Activated naive CD4-positive, alpha-beta T cell treated with anti-CD3 and anti-CD28 coated beads for 36 hours (primary cell): ENCODE measurements around the gene TRIM9. TPM values are rescaled to one million over a fixed set of nuclear protein-coding genes. Genes with fewer than 3 reads are reported as not detected.

Source experiments
- CTCF ChIA-PET: fragments of 350-600 bp; sonication (Branson Sonifier 250); formaldehyde crosslinking; loops from one replicate; lab custom pipeline; 2021; ENCODE audit warnings: antibody characterized with exemption; lab: Charles Lee
- DNase-seq: peaks from one replicate; pipeline ENCODE4 v3.0.0-alpha.2; 2020
- H3K27ac Mint-ChIP-seq: one replicate; pipeline ENCODE4 v1.8.0; 2021; ENCODE audit warnings: mild to moderate bottlenecking, mixed read lengths
- H3K27me3 Mint-ChIP-seq: one replicate; pipeline ENCODE4 v1.8.0; 2021; ENCODE audit warnings: low read depth, mixed read lengths
- H3K36me3 Mint-ChIP-seq: one replicate; pipeline ENCODE4 v1.8.0; 2021; ENCODE audit warnings: low read depth, mixed read lengths
- H3K4me1 Mint-ChIP-seq: one replicate; pipeline ENCODE4 v1.8.0; 2021; ENCODE audit warnings: low read depth, mixed read lengths
- H3K4me3 Mint-ChIP-seq: one replicate; pipeline ENCODE4 v1.8.0; 2021; ENCODE audit warnings: mild to moderate bottlenecking, moderate library complexity, mixed read lengths
- H3K9me3 Mint-ChIP-seq: one replicate; pipeline ENCODE4 v1.8.0; 2021; ENCODE audit warnings: mixed read lengths
- intact Hi-C: fragments of 100-400 bp; cut with micrococcal nuclease; formaldehyde crosslinking; loops from one replicate; pipeline ENCODE4 v1.15.1; 2023
- total RNA-seq, 2 experiments: library from RNA; stranded (reverse); gene quantifications; one replicate each; pipeline ENCODE4 v1.2.3, GENCODE V29; 2021

Gene TRIM9
- total RNA-seq, 2 experiments from 2014 or later, result 0.76 to 1.1 TPM

DNA sequence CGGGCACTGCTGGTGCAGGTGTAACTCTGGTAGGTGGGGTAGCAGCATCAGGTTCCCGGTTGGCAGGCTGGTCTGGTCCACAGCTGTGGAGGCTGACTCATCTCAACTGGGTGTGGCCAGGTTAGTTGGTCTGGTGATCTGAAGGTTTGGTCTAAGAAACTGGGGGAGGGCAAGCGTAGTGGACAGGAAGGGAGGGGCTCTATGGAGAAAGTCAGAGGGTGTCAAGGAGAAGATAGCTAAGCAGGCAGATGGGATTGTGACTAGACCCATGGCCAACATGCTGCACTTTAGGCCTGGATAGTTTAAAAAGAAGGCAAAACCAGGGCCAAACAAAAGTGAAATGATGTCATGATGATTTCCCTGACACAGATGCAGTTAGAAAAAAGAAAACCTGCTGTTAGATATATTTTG, 7.9 kb downstream of the TRIM9 start:
- H3K27me3 Mint-ChIP-seq, result no peaks in the 10 kb centered on the region
- CTCF ChIA-PET, result no interaction called here
- no peak for DNase-seq
- no peak overlapping the region for H3K4me3 Mint-ChIP-seq
- no peaks in the 10 kb centered on the region for H3K4me1 Mint-ChIP-seq
- H3K36me3 Mint-ChIP-seq, result no peaks in the 10 kb centered on the region
- no peak overlapping the region for H3K27ac Mint-ChIP-seq
- no peaks in the 10 kb centered on the region for H3K9me3 Mint-ChIP-seq
- intact Hi-C loops, result no loop called here

DNA sequence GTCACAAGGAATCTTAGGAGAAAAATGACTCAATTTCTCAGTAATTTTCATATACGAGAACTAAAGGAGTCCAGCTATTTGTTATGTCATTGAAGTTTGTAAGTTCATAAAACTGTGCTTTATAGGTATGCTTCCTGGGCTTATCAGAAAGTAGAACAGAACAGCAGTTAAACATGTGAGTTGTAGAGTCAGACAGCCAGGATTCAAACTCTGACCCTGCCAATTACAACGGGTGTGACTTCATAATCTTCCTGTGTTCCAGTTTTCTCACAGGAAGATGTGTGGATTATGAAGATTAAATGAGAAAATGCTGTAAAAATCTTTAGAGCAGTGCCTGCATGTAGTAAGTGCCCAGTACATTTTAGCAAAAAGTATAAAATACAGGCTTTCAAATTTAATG, 8.9 kb downstream of the TRIM9 start:
- DNase-seq, result no peak
- CTCF ChIA-PET, result no interaction called here
- Mint-ChIP-seq H3K4me1 (no peaks in the 10 kb centered on the region), H3K27me3 (no peaks in the 10 kb centered on the region), H3K27ac (no peak overlapping the region), H3K36me3 (no peaks in the 10 kb centered on the region), H3K9me3 (no peaks in the 10 kb centered on the region), H3K4me3 (no peak overlapping the region)
- intact Hi-C loops, result no loop called here

DNA sequence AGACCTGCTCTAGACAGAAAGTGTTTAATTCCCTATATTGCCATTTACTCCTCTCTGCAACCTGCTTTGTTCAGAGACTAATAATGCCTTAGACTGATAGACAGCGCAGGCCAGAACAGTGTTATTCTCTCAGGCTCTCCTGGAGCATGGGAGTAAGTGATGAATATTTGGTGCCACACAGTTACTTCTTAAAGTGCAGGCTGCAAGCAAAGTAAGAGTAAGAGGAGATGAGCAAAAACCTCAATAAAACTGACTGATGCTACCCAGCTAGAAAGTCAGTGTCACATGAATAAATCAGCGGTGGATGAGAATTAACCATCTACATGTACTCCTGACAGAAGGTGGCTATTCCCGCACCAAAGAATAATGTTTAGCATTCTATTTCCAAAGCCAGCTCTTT, 9.9 kb downstream of the TRIM9 start:
- H3K36me3 Mint-ChIP-seq, result no peaks in the 10 kb centered on the region
- no peak for DNase-seq
- no peak overlapping the region for H3K4me3 Mint-ChIP-seq
- CTCF ChIA-PET, result interaction anchor here (0.7 to 2.4 kb wide), 2 partner anchors 9 to 418 kb away, joined by 3 to 7 read pairs; partner anchors contain the start of gene TRIM9
- H3K27me3 Mint-ChIP-seq, result no peaks in the 10 kb centered on the region
- no peak overlapping the region for H3K27ac Mint-ChIP-seq
- no peaks in the 10 kb centered on the region for H3K9me3 Mint-ChIP-seq
- no peaks in the 10 kb centered on the region for H3K4me1 Mint-ChIP-seq
- intact Hi-C loops, result no loop called here

DNA sequence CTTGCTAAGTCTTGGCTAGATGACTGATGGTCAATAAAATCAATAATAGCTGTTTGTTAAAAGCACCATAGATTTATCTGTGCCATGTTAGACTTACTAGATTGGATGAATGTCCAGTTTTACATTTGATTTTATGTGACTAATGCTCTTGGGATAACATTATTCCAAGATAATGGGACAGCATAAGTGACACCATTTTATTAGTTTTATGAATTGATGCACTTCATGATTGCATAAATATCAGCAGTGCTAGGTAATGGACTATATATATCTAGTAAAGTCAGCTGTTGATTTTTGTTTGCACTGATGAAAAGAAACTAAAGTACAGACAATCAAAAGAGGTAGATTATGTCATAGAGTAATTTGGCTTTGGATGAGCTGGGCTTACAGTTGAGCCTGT, 10.4 kb downstream of the TRIM9 start:
- Mint-ChIP-seq H3K36me3 (no peaks in the 10 kb centered on the region), H3K27ac (no peak overlapping the region), H3K4me1 (no peaks in the 10 kb centered on the region), H3K4me3 (no peak overlapping the region), H3K27me3 (no peaks in the 10 kb centered on the region), H3K9me3 (no peaks in the 10 kb centered on the region)
- no peak for DNase-seq
- intact Hi-C loops, result no loop called here
- CTCF ChIA-PET, result interaction anchor here (2.4 kb wide), 1 partner anchor 10 kb away, joined by 7 read pairs; the partner anchor contains the start of gene TRIM9

DNA sequence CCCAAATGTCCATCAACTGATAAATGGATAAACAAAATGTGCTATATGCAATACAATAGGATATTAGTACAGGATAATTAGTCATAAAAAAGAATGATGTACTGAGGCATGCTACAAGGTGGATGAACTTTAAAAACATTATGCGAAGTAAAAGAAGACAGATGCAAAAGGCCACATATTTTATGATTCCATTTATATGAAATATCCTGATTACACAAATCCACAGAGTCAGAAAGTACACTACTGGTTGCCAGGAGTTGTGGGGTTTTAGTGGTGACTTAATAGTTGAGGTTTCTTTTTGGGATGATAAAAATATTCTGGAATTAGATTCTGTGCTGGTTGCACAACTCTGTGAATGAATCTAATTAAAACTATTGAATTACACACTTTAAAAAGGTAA, 12.6 kb downstream of the TRIM9 start:
- Mint-ChIP-seq H3K4me3 (no peak overlapping the region), H3K27me3 (no peaks in the 10 kb centered on the region), H3K27ac (no peak overlapping the region), H3K4me1 (no peaks in the 10 kb centered on the region), H3K36me3 (no peaks in the 10 kb centered on the region), H3K9me3 (no peaks in the 10 kb centered on the region)
- no peak for DNase-seq
- CTCF ChIA-PET, result interaction anchor here (0.6 kb wide), 1 partner anchor 196 kb away, joined by 3 read pairs; no protein-coding TSS in a partner anchor
- intact Hi-C loops, result no loop called here

DNA sequence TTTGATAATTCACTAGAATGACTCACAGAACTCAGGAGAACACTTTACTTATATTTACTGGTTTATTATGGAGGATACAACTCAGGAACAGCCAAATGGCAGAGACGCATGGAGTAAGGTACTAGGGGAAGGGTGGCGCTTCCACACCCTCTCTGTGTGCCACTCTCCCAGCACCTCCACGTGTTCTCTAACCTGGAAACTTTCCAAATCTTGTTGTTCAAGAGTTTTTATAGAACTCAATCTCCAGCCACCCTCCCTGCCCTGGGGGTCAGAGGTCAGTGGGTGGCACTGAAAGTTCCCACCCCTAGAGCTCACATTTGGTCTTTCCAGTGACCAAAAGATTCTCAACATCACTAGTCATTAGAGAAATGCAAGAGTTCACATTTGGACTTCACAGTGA, 13.2 kb downstream of the TRIM9 start:
- no peaks in the 10 kb centered on the region for H3K27me3 Mint-ChIP-seq
- H3K36me3 Mint-ChIP-seq, result no peaks in the 10 kb centered on the region
- CTCF ChIA-PET, result interaction anchor here (0.6 kb wide), 1 partner anchor 195 kb away, joined by 3 read pairs; no protein-coding TSS in a partner anchor
- H3K27ac Mint-ChIP-seq, result no peak overlapping the region
- no peak overlapping the region for H3K4me3 Mint-ChIP-seq
- no peaks in the 10 kb centered on the region for H3K4me1 Mint-ChIP-seq
- no peak for DNase-seq
- no peaks in the 10 kb centered on the region for H3K9me3 Mint-ChIP-seq
- intact Hi-C loops, result no loop called here

DNA sequence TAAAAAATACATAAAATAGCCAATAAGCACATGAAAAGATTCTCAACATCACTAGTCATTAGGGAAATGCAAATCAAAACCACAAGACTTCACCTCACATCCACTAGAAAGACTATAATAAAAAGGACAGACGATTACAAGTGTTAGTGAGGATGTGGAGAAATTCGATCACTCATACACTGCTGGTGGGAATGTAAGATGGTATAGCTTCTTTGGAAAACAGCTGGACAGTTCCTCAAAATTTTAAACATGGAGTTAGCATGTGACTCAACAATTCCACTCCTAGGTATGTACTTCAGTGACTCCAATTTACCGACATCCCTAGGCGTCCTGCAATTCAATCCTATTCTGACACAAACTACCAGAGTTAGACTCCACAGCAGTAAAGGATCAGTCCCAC, 13.7 kb downstream of the TRIM9 start:
- CTCF ChIA-PET, result interaction anchor here (0.6 kb wide), 1 partner anchor 596 kb away, joined by 4 read pairs; no protein-coding TSS in a partner anchor
- H3K4me1 Mint-ChIP-seq, result no peaks in the 10 kb centered on the region
- no peak for DNase-seq
- no peaks in the 10 kb centered on the region for H3K27me3 Mint-ChIP-seq
- H3K9me3 Mint-ChIP-seq, result no peaks in the 10 kb centered on the region
- H3K4me3 Mint-ChIP-seq, result no peak overlapping the region
- intact Hi-C loops, result no loop called here
- no peak overlapping the region for H3K27ac Mint-ChIP-seq
- H3K36me3 Mint-ChIP-seq, result no peaks in the 10 kb centered on the region

DNA sequence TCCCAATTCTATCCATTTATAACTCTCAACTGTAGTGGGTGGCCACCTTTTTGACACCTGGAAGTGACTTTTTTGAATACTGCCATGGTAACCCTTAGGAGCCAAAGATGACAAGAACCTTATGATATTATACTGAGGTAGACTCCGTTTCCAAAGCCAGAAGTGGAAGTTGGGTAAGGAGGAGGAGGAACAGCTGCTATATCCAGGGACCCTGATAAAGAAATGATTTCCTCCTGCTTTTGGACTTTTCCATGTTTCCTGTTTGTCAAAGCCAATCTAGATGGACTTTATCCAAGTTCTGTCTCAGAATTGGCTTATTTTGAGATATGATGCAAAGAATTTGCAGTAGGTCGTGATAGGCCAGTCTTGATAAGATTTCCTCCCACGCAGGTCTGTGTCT, 14.3 kb downstream of the TRIM9 start:
- H3K9me3 Mint-ChIP-seq, result no peaks in the 10 kb centered on the region
- no peak overlapping the region for H3K4me3 Mint-ChIP-seq
- intact Hi-C loops, result no loop called here
- H3K27me3 Mint-ChIP-seq, result no peaks in the 10 kb centered on the region
- CTCF ChIA-PET, result interaction anchor here (0.6 kb wide), 1 partner anchor 597 kb away, joined by 4 read pairs; no protein-coding TSS in a partner anchor
- H3K36me3 Mint-ChIP-seq, result no peaks in the 10 kb centered on the region
- no peaks in the 10 kb centered on the region for H3K4me1 Mint-ChIP-seq
- no peak for DNase-seq
- H3K27ac Mint-ChIP-seq, result no peak overlapping the region

DNA sequence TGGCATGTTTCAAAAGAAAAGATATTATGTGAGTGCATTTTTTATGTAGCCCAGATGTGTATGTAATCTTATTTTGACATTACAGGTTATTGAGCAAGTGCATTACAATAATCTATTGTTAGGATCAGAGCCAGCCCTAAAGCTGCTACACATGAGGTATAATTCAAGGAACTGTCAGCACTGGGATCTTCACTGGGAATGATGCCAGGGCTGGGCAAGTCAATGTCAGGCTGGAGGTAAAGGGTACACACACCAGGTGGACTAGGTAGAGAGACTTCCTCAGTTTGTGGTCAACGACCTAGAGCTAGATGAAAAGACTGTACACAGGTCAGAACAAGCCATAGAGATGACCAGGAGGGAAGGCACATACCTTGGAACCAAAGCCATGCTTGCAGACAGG, 15.4 kb downstream of the TRIM9 start:
- intact Hi-C loops, result no loop called here
- Mint-ChIP-seq H3K4me3 (no peak overlapping the region), H3K27me3 (no peaks in the 10 kb centered on the region), H3K36me3 (no peaks in the 10 kb centered on the region), H3K4me1 (no peaks in the 10 kb centered on the region), H3K9me3 (no peaks in the 10 kb centered on the region), H3K27ac (no peak overlapping the region)
- CTCF ChIA-PET, result no interaction called here
- DNase-seq, result no peak

DNA sequence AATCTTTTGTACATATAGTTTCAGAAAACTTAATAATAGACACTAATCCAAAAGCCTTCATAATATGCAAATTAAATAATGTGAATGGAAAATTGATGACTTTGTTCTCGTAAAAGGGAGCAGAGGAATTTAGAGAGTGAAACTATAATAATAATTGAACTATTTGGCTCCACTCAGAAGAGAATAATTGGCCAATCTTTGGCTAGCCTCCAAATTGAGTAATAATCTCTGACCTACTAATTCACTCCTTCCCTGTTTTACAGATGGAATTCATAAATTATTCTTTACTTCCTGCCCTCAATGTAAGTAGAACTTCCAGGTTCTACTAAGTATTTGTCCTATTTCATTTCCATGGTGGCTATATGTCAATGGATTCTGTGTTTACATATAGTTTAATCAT, 15.8 kb downstream of the TRIM9 start:
- H3K36me3 Mint-ChIP-seq, result no peaks in the 10 kb centered on the region

DNA sequence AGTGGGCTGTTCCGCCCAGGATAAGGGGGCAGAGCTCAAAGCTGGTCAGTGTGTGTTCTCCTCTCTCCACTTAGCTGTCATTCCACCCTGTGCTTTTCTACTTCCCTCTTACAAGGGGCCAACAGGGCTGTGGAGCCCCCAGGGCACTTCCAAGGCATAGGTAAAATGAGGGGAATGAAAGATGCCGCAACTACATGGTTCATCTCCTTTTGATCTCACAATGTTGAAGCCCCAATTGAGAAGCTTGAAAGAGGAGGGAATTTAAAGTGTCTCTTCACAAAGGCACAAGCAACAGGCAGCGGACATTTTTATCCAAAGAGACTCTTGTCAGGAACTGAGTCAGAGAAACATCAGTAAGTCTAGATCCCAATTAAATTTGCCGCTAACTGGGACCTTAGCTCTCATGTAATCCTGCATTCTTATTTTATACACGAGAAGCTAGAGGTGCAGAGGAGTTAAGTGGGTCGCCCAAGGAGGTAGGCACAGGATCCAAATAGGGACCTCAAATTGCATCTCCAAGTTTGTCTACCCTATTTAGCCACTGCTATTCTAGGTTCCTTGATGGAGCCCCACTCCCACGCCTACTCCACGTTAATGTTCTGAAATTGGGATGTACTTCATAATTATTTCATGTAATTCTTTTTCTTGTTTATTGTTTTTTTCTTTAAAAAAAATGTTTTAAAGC, 20.1 kb downstream of the TRIM9 start:
- Mint-ChIP-seq H3K4me1 (no peaks in the 10 kb centered on the region), H3K27me3 (no peaks in the 10 kb centered on the region), H3K27ac (no peak overlapping the region), H3K36me3 (no peaks in the 10 kb centered on the region), H3K4me3 (no peak overlapping the region), H3K9me3 (no peaks in the 10 kb centered on the region)
- DNase-seq, result no peak
- CTCF ChIA-PET, result interaction anchor here (0.9 kb wide), 1 partner anchor 57 kb away, joined by 3 read pairs; no protein-coding TSS in a partner anchor
- intact Hi-C loops, result no loop called here

More for the DNA sequence above, 15.8 kb downstream of the TRIM9 start:
- CTCF ChIA-PET, result no interaction called here
- no peak for DNase-seq
- H3K4me3 Mint-ChIP-seq, result no peak overlapping the region
- H3K4me1 Mint-ChIP-seq, result no peaks in the 10 kb centered on the region
- no peaks in the 10 kb centered on the region for H3K27me3 Mint-ChIP-seq
- intact Hi-C loops, result no loop called here
- H3K9me3 Mint-ChIP-seq, result no peaks in the 10 kb centered on the region
- no peak overlapping the region for H3K27ac Mint-ChIP-seq

DNA sequence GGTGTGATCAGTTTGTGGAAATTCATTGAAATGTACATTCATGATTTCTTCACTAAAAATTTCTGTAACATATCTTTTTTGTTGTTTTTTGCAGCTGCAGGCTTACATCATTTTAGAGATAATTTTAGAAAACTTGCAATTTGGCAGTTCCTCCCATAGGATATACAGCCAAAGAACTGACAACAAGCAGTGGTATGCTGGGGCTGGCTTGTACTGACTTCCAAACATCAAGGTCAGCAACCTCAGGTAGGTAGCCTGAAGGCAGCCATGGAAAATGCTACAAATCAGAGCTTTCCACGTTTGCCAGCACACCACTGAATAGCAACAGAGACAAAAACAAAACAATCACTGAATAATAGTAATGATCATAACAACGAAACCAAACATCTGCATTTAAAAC, 21.2 kb downstream of the TRIM9 start:
- CTCF ChIA-PET, result no interaction called here
- intact Hi-C loops, result no loop called here
- Mint-ChIP-seq H3K9me3 (no peaks in the 10 kb centered on the region), H3K4me3 (no peak overlapping the region), H3K4me1 (no peaks in the 10 kb centered on the region), H3K27ac (no peak overlapping the region), H3K36me3 (no peaks in the 10 kb centered on the region), H3K27me3 (no peaks in the 10 kb centered on the region)
- DNase-seq, result no peak

DNA sequence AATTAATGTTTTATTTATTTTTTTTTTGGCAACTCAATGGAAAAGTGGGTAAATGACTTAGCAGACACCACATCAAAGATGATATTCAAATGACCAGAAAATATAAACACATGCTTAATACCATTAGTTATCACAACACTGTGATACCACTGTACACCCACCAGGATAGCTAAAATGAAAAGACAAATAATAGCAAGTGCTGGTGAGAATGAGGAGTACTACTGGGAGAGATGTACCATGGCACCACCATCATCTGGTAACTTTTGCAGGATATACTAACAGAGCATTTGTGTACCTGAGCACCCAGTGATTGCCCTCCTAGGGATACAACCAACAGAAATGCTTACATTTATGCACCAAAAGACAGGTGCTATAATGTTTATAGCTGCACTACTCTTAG, 21.9 kb downstream of the TRIM9 start:
- H3K4me1 Mint-ChIP-seq, result no peaks in the 10 kb centered on the region
- no peaks in the 10 kb centered on the region for H3K36me3 Mint-ChIP-seq
- H3K4me3 Mint-ChIP-seq, result no peak overlapping the region
- CTCF ChIA-PET, result no interaction called here
- H3K27ac Mint-ChIP-seq, result no peak overlapping the region
- no peak for DNase-seq
- no peaks in the 10 kb centered on the region for H3K9me3 Mint-ChIP-seq
- intact Hi-C loops, result no loop called here
- H3K27me3 Mint-ChIP-seq, result no peaks in the 10 kb centered on the region
